NCI-H2227 (cell line): ENCODE data around the gene DYRK1A.

ENCODE experiments used
- DNase-seq: peaks from one replicate; lab custom pipeline; 2025; ENCODE audit not compliant: unreplicated experiment; lab: John Stamatoyannopoulos, UW

Gene DYRK1A

DNA sequence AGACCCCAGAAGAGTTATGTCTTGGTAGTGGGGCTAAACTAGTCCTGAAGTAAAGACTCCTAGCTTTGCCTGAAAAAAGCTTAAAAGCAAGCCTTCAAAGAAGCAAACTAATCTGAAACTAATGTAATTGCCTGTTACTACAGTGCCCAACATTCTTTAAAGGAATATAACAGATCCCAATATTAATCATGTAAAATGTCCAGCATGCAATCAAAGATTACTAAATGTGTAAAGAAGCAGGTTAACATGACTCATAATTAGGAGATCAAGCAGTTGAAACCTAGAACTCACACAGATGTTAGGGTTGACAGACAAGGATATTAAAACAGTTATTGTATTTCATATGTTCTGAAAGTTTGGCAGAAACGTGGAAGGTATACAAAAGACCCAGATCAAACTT, 17.8 kb downstream of the DYRK1A start:
- DNase-seq, result no peak

DNA sequence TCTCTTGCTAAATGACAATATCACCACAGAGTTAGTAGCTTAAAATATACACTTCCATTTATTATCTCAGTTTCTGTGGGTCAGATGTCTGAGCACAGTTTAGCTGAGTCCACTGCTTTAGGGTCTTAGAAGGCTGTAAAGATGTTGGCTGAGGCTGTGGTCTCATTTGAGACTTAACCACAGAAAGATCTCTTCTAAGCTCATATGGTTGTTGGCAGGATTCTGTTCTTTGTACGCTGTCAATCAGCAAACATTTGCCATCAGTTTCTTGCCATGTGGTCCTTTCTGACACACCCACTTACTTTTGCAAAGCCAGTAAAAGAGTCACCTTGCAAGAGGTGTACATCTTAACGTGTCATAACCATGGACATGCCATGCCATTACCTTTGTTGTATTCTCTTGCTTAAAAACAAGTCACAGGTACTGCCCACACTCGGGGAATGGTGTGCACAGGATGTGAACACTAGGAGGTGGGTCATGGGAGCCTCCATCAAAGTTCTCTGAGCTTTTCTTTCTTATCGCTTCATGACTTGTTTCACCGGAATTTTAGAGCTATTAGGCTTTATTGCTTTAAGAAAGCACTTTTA, 18.7 kb downstream of the DYRK1A start:
- no peak for DNase-seq

DNA sequence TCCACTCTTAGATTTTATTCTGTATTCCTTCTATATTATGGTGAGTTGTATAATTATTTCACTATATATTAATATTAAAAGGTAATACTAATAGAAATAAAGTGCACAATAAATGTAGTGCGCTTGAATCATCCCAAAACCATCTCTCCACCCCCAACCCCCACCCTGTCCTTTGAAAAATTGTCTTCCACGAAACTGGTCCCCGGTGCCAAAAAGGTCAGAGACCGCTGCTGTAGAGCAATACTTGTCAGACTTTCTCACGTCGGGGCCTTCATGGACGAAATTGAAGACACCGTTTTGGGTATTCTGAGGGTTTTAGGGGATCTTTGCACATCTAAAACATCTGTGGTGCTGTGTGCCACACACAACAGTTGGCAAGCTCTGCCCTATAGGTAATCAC, 19.6 kb downstream of the DYRK1A start:
- no peak for DNase-seq

DNA sequence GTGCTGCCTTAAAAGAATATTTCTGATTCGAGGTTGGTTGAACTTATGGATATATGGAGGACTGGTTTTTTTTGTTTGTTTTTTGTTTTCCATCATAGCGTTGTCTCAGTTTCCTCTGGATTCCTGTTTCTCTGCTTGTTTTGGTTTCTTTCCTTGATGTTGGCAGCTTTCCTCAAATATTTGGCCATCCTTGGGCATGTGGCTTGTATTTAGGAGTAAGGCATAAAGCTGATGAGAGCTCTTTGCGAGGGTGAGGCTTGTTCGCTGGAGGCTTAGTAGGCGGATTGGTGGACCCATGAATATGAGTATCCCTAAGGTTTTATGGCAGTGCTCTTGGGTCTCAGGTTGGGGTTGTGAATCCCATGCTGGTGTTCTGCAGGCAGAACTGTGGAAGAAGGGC, 22.9 kb downstream of the DYRK1A start:
- no peak for DNase-seq

DNA sequence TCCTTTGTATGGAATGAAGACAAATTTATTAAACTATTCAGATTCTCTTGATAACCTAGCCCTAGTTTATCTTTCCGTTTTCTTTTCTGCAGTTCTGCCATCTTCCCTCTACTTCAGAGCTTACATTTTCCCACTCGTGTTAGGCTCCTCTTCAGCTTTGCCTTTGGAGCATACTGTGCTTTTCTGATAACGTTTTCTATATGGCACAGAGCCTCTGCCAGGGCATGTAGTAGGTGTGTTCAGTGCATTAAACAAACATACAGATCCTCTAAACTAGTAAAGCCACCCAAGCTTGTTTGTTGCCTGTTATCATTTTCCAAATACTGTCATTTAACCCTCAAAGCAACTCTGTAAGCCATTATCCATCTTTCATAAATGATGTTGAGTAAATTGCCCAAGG, 25.1 kb downstream of the DYRK1A start:
- DNase-seq, result no peak

DNA sequence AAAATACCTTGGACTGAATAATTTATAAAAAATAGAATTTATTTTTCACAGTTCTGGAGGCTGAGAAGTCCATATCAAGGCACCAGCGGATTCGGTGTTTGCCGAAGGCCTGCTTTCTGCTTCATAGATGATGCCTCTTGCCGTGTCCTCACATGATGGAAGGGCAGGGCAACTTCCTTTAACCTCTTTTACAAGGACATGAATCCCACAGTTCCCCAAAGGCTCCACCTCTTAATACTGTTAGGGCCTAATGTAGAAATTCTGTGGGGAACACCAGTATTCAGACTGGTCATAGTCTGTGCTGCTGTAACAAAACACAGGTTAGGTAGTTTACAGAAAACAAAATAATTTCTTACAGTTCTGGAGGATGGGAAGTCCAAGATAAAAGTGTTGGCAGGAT, 25.9 kb downstream of the DYRK1A start:
- DNase-seq, result no peak

DNA sequence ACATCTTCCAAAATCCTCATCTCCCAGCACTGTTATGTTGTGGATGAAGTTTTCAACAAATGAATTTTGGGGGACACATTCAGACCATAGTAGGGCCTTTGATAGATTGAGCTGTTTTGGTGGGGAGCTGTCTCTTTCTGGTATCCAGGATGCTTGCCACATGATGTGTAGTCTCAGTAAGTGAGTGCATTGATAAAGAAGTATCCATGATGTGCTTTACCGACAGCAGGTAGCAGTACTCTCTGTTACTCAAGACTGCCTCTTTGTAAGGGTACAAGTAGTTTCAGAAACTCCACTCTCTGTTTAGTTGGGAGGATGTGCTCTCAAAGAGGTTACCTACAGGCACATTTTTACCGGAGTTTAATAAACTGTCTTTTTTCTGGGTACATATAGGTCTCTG, 26.5 kb downstream of the DYRK1A start:
- DNase-seq, result no peak

DNA sequence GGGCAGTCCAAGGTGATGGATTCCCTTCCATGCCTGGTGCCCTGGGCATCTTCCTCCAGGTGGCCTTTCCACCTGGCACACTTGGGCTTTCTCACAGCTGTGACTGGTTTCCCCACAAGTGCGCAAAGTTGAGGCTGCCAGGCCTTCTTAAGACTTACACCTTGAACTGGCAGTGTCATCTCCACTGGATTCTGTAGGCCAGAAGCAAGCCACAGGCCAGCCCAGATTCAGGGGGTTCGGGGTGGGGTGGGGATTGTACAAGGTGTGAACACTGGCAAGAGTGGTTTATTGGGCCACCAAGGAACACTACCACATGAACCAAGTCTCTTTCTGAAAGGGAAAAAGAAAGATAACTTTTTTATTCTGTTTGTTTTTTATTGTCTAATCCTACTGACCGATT, 27.2 kb downstream of the DYRK1A start:
- no peak for DNase-seq

DNA sequence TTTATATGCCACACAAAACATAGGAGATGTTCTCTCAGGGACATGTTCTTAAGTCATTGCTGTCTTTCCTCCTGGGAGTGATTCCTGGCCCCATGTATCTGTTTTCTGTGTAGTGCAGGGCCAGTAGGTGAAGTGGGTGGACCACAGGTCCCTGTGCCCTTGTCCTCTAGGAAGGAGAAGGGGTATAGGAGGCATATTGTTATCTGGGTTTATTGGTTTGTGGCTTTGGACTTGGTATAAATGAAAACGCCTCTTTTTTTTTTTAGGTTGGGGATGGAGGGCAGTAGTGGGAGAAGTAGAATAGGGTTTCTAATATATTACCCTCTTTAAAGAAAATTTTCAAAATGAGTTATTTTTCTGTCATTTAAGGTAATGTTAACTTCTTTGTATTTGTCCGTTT, 29.4 kb downstream of the DYRK1A start:
- DNase-seq, result no peak

DNA sequence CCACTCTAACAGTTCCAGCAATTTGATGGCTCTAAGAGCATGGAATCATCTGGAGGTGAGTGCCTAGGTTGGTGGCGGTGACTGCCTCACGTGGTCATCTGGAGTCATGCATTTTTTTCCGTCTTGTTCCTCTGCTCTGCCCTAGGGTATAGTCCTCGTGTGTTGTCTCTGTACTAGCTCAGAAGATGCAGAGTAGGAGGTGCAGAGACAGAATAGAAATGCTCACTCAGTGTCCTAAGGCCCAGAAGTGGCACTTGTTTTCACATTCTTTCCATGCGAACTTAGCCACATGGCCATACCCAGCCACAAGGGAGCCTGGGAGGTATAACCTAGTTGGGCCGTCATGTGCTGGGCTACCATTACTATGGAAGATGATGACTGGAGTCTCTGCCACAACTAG, 30.3 kb downstream of the DYRK1A start:
- no peak for DNase-seq

DNA sequence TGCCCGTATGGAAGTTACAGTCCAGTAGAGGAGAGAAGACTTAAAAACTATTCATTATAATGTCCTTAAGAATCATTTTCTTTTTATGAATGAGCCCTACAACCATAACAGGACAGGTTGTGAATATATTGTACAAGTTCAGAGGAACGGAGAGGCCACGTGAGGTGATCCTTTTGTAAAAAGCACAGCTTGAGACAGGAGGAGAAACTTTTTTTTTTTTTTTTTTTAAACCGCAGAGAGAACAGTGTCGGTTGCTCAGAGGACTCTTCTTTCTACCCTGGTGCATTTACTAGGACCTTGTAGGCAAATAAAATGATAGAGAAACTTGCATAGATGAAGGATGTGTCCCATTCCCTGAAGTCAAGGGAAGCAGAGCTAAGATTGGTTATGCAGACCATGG, 32.1 kb downstream of the DYRK1A start:
- no peak for DNase-seq

DNA sequence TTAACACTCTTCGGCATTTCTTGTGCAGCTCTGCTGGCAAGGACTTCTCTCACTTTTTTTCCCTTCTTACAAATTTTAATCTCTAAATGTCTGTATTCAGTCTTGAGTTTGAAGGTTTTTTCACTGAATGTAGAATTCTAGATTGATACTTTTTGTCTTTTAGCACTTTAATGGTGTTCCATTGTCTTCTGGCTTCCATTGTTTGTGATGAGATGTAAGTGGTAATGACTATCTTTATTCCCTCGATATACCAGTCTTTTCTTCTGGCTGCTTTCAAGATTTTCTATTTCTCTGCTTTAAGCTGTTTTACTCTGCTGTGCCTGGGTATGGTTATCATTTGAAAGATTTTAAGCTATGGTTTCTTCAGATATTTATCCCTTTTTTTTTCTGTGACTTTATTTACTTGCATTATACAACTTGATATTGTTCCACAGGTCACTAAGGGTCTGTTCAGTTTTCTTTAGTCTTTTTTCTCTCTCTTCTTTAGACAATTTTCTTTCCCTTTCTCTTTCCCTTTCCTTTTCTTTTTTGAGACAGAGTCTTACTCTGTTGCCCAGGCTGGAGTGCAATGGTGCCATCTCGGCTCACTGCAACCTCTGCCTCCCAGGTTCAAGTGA, 35.8 kb downstream of the DYRK1A start:
- DNase-seq, result no peak

DNA sequence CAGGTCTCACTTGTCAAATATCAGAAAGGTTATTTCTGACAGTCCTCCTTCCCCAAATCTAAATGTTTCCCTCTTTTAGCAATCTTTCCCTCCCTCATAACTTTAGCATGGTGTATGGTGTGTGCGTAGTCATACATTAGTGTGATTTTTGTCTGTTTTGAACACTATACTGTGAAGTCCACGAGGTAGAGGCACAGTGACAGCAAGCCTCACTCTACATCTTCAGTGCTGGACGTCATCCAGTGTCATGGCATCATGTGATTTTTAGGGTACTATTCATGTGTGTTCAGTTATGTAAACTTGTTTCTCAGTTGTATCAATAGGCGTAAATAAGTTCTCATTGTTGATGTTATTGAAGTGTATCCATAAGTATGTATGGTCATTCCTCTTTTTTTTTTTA, 39.1 kb downstream of the DYRK1A start:
- no peak for DNase-seq

DNA sequence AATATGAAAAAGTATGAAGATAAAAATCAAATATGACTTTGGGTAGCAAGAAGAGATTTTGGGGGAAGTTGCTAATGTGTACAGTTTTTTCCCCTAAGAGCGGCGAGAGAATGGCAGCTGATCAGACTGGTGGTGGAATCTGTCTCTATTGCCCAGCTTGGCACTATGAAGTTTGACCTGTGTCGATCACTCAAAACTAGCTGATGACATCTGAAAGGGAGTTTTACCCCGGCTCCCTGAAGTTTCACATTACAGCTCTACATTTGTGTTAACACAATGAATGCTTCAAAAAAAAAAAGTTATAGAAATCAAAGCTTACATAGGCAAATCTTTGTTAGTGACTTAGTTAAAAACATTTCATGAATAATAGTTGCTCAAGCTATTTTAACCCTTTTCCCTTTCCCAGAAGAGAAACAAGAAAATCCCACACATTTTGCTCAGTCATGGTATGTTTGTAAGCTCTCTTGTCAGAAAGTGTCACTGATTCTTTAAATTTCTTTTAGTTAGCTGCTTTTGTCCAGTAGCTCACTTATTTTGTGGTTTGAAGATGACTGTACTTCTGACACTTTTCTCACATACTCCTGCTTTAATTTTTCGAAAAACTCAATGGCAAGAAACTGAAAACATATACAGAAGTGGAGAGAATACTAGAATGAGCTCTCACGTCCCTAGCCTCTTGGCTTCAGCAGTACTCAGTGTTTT, 41.3 kb downstream of the DYRK1A start:
- DNase-seq, result no peak

DNA sequence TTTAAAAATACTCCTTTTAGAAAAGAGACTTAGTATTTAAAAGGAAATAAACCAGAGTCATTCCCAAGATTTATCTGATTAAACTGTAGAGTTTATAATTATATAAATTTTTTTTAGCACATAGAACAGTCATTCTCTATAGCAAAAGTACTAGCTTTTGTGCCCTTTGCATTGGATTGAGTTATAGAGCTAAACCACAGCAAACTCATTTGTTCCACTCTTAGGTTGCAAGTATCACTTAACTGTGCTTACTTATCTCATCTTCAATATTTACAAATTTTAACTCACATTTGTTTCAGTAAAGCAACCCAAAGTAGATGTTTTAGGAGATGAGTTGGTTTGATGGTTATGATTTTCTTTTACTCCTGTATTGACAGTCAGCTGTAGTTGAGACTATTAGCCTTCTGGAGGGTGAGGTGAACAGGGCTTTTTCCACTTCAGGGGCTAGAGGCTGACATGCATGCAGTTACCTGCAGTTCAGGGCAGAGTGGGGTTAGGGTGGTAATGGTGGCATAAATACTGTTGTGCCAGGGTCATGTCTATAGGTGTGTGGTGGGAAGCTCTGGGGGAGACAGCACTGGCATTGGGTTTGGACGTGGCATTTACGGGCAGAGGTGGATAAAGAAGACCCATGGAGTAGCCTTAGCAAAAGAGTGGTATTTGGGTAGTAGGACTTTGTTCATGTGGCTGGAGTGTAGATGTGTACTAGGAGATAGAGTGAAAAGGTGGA, 42.1 kb downstream of the DYRK1A start:
- no peak for DNase-seq

DNA sequence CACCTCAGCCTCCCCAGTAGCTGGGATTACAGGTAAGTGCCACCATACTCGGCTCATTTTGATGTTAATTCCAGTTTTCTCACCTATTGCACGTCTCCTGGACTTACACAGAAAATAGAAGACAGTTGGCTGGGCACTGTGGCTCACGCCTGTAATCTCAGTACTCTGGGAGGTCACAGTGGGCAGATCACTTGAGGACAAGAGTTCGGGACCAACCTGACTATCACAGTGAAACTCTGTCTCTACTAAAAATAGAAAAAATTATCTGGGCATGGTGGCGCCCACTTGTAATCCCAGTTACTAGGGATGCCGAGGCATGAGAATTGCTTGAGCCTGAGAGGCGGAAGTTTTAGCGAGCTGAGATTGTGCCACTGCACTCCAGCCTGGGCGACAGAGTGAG, 44.1 kb downstream of the DYRK1A start:
- DNase-seq, result no peak

DNA sequence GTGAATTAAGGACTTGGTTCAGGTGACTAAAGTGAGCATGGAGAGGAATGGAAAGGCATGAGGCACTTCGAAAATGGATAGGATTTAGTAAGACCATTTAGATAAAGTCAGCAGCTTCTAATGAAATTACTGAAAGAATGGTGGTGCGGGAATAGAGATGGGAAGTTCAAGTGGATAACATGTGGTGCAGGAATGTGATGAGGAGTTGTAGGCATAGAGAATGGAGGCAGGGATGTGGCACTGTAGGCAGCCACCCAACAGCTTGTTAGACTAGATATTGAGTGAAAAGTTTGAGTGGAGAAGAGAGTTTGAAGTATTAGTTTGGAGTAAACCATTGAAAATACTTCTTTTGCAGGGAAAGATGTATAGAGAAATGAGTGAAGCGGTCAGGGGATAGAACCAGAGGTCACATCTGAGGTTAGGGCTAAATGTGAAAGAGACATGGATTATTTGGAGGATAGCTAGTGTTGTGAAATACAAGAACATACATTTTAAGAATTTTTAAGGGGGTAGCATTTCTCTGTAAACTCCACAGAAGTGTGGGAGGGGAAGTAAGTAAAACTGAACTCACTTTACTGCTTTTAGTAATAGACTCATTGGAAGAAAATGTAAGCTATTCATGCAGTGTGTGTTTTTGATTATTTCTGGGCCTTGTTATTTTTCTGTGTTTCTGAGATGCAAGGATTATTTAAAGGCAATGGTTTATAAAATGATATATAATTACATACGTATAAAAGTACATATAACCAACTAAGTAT, 46.2 kb downstream of the DYRK1A start:
- DNase-seq, result no peak

DNA sequence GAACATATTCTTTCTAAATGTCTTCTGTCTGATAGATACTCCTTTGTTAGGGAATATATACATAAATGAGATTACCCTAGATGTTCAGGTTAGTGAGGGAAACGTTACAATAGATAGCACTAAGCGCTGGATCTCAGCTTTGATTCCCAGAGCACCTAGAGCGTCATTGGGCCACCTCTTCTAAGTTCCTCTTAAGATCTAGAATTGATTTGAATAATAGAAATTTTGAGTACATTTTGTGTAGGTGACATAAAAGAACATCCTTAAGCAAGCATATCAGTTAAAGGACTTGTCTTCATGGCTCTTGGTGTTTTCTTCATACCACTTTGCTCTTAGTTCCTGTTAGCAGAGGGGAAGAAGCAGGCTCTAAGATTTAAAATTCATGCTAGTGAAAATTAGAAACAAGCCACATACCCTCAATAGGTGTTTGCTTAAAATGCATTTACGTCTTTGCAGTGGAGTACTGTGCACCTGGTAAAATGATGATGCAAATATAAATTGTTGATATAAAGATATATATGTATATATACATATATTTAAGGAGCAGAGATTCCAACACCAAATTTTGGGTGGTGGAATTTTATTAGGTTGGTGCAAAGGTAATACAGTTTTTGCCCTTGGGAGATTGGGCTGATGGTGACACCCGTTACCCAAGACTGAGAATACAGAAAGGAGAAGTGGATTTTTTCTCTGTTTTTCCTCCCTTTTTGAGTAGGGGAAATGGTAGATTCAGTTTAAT, 47.1 kb downstream of the DYRK1A start:
- DNase-seq, result no peak

DNA sequence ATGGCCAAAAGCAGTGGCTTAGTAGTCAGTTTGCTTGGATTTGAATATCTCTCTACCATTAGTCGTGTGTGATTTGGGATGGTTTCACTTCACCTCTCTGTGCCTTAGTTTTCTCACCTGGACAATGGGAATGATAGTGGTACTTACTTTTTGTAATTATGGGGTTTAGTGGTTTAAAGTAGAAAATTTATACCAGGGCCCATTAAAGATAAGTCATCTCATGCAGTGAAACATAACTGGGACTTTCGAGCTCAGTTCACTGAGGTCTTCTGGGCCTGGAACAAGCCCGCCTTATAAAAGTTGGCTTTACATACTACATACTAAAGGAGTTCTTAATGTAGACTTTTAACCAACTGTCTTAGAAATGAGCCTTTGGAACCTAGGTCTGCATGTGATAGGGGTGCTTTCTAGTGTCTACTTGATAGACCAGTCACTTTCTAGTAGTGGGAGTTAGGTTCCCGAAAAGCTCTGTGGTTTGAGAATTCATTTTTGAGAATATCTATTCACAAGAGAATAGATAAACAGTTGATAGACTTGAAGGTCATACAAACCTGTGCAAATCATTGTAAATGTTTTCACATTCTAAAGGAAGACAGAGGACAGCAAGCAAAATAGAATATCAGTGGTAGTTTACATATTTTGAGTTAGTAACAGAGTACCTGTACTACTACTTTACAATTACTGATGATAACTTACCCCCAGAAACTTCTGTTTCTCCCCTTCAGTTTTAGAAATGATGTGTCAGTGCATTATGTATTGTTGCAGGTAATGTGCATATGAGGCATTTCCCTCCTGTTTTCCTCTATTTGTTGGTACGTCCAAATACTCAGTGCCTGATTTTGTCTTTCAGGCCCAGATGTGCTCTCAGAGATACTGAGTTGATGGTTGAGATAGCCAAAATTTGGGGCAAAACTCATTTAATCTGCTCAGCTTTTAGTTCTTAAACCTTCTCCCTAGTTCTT, 48.0 kb downstream of the DYRK1A start:
- no peak for DNase-seq

DNA sequence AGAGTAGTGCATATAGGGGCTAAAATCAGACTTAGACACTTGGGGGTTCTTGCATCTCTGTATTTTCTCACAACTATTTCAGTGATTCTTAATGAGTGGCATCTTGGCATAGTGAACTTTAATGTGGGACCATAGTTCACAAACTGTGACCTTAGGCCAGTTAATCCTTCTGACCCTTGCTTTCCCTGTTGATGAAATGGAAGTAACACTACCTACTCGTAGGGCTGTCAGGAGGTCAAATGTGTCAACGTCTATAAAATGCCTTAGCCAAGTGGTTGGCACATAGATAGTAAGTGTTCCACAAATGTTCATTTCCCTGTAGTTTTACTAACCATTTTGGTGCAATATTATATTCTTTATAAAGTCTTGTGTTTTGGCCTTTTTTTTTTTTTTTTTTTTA, 49.4 kb downstream of the DYRK1A start:
- no peak for DNase-seq
